Loucy (cell line): Measurements from ENCODE around the gene RASD1.

Source experiments
- H2AFZ ChIP-seq: fragments of 200-600 bp; sonication (generic); 2 replicates; pipeline ENCODE4 v1.6.0; 2016; ENCODE audit warnings: antibody characterized with exemption, mild to moderate bottlenecking, low read length, moderate library complexity
- H3F3A ChIP-seq: fragments of 200-600 bp; 2 replicates; pipeline ENCODE4 v1.6.0; 2016; ENCODE audit warnings: antibody characterized with exemption, low read depth, mild to moderate bottlenecking
- H3K27me3 ChIP-seq: fragments of 200-600 bp; sonication (generic); 2 replicates; pipeline ENCODE4 v1.6.1; 2014; ENCODE audit warnings: low read length, mild to moderate bottlenecking; ENCODE audit not compliant: insufficient read depth, poor library complexity, severe bottlenecking
- H3K36me3 ChIP-seq: fragments of 200-600 bp; sonication (generic); 2 replicates; pipeline ENCODE4 v1.6.1; 2016; ENCODE audit warnings: low read length; ENCODE audit not compliant: insufficient read depth
- H3K4me1 ChIP-seq: fragments of 200-600 bp; sonication (generic); 2 replicates; pipeline ENCODE4 v1.5.1; 2014; ENCODE audit warnings: low read length, mild to moderate bottlenecking; ENCODE audit not compliant: insufficient read depth, poor library complexity, severe bottlenecking
- H3K4me2 ChIP-seq: fragments of 200-600 bp; sonication (generic); 2 replicates; pipeline ENCODE4 v1.6.0; 2014; ENCODE audit warnings: antibody characterized with exemption, low read length, low read depth, mild to moderate bottlenecking; ENCODE audit not compliant: poor library complexity, severe bottlenecking
- H3K4me3 ChIP-seq: fragments of 200-600 bp; sonication (generic); 2 replicates; pipeline ENCODE4 v1.5.1; 2014; ENCODE audit warnings: low read length, mild to moderate bottlenecking, mixed read lengths; ENCODE audit not compliant: poor library complexity, severe bottlenecking
- H3K79me2 ChIP-seq: fragments of 200-600 bp; sonication (generic); 2 replicates; pipeline ENCODE4 v1.6.1; 2014; ENCODE audit warnings: low read length; ENCODE audit not compliant: insufficient read depth
- H3K9ac ChIP-seq: fragments of 200-600 bp; sonication (generic); 2 replicates; pipeline ENCODE4 v1.6.0; 2014; ENCODE audit warnings: mild to moderate bottlenecking, low read depth, low read length, moderate library complexity; ENCODE audit not compliant: poor library complexity, severe bottlenecking
- H3K9me2 ChIP-seq: fragments of 200-600 bp; sonication (generic); replicated peaks from 2 replicates; pipeline ENCODE4 v1.6.1; 2016; ENCODE audit warnings: low read depth, low read length, mixed read lengths
- H3K9me3 ChIP-seq: fragments of 200-600 bp; sonication (generic); 2 replicates; pipeline ENCODE4 v1.6.1; 2014; ENCODE audit warnings: mild to moderate bottlenecking, antibody characterized with exemption, low read length, low read depth; ENCODE audit not compliant: insufficient read depth
- H4K20me1 ChIP-seq: fragments of 200-600 bp; sonication (generic); 2 replicates; pipeline ENCODE4 v1.6.0; 2014; ENCODE audit warnings: antibody characterized with exemption, low read length, mild to moderate bottlenecking; ENCODE audit not compliant: insufficient read depth, poor library complexity, severe bottlenecking
- CTCF ChIP-seq: fragments of 200-600 bp; sonication (generic); conservative IDR thresholded peaks from 2 replicates; pipeline ENCODE4 v1.5.1; 2014; ENCODE audit warnings: mild to moderate bottlenecking, antibody characterized with exemption, low read length
- EZH2phosphoT487 ChIP-seq: fragments of 200-600 bp; IDR thresholded peaks from 2 replicates; pipeline ENCODE4 v1.6.1; 2018; ENCODE audit warnings: antibody characterized with exemption, mild to moderate bottlenecking, moderate library complexity, borderline replicate concordance

Gene RASD1

DNA sequence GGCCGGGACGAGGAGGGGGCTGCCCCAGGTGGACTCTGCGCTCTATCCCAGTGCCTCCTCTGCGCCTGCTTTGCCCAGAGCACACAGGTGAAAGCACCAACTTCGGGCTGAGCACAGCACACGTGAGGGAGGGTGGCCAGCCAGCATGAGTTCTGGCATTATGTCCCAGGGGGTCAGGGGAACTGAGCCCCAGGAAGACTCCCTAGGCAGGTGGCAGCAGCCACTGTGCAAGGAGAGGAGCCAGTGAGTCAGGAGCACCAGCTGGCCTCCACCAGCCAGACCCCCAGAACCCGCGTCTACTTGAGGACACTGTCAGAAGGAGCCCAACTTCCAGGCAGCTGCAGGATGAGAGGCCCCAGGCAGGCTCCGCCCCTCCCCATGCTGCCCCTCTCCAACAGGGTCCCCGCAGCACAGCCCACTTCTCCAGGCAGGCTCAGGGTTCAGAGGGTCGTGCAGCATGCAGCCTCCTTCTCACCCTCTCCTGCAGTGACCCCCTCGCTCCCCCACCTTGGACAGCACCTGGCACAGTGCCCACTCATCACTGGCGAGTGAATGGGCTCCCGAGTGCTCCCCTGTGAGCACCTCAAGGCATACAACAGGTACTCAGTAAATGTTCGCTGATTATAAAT lies 44.2 kb upstream of the RASD1 start:
- Histone ChIP-seq H3K4me1 (no peaks in the 10 kb centered on the region), H3K9me2 (no peaks in the 10 kb centered on the region), H3K79me2 (no peaks in the 10 kb centered on the region)

DNA sequence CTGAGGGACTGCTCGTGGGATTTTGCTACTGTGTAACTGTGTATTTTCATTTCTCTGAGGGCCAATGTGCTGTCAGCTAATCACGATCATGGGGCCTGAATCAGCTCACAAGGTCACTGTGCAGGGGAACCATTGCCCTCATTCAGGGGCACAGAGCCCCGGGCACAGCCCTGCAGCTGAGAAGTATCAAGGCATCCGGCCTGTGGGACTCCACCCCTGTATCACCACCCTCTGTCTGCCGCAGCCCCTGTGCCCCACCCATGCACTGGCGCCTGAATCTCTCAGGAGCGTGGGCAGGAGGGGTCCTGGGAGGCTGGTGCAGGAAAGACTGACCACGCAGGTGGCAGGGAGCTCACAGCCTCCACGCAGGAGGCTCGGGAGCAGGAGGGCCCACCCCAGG lies 43.4 kb upstream of the RASD1 start:
- no peak overlapping the region for H3K4me2 ChIP-seq

More for the DNA sequence above, 44.2 kb upstream of the RASD1 start:
- Histone ChIP-seq H3K27me3 (no peaks in the 10 kb centered on the region), H3K4me2 (no peak overlapping the region), H3K9me3 (no peaks in the 10 kb centered on the region), H3K9ac (no peak overlapping the region), H3K4me3 (no peak overlapping the region), H4K20me1 (no peaks in the 10 kb centered on the region), H3K36me3 (no peaks in the 10 kb centered on the region), H3F3A (no peaks in the 10 kb centered on the region), H2AFZ (no peak overlapping the region)
- TF ChIP-seq CTCF (no peak), EZH2phosphoT487 (no peak)

GRCh38 chr17:17538417-17539391 lies 42.5 kb upstream of the RASD1 start:
- H3K9ac ChIP-seq, result no peak overlapping the region
- no peaks in the 10 kb centered on the region for H3K9me2 ChIP-seq
- H3K4me3 ChIP-seq, result no peak overlapping the region
- H3F3A ChIP-seq, result no peaks in the 10 kb centered on the region
- no peak overlapping the region for H2AFZ ChIP-seq
- no peaks in the 10 kb centered on the region for H3K9me3 ChIP-seq
- no peaks in the 10 kb centered on the region for H4K20me1 ChIP-seq
- H3K4me1 ChIP-seq, result no peaks in the 10 kb centered on the region
- no peak for TF ChIP-seq CTCF
- no peak for TF ChIP-seq EZH2phosphoT487
- no peaks in the 10 kb centered on the region for H3K79me2 ChIP-seq
- H3K4me2 ChIP-seq, result no peak overlapping the region
- H3K27me3 ChIP-seq, result no peaks in the 10 kb centered on the region
- no peaks in the 10 kb centered on the region for H3K36me3 ChIP-seq

More for the DNA sequence above, 43.4 kb upstream of the RASD1 start:
- H3K79me2 ChIP-seq, result no peaks in the 10 kb centered on the region
- H2AFZ ChIP-seq, result no peak overlapping the region
- H3K4me1 ChIP-seq, result no peaks in the 10 kb centered on the region
- no peaks in the 10 kb centered on the region for H3F3A ChIP-seq
- H4K20me1 ChIP-seq, result no peaks in the 10 kb centered on the region
- H3K9me2 ChIP-seq, result no peaks in the 10 kb centered on the region
- H3K4me3 ChIP-seq, result no peak overlapping the region
- H3K9me3 ChIP-seq, result no peaks in the 10 kb centered on the region
- no peaks in the 10 kb centered on the region for H3K27me3 ChIP-seq
- TF ChIP-seq EZH2phosphoT487, result no peak
- TF ChIP-seq CTCF, result no peak
- H3K36me3 ChIP-seq, result no peaks in the 10 kb centered on the region
- H3K9ac ChIP-seq, result no peak overlapping the region
